DMS 273 treated with DMSO at 0.1 percent for 48 hours (cell line): ENCODE data around the gene NUP35.
"Not testable (repeated sequence)": the region's sequence is repeated elsewhere in the genome, so short reads cannot be mapped to it uniquely, and the experiment has no call there.

ENCODE experiments used
- DNase-seq: peaks from one replicate; lab custom pipeline; 2025; lab: John Stamatoyannopoulos, UW

Gene NUP35

GRCh38 chr2:183148955-183149354 lies 24.7 kb downstream of the NUP35 start:
- no peak for DNase-seq

- DNase-seq: no peak
Measured at GRCh38 chr2:183149489-183149888, 25.2 kb downstream of the NUP35 start.

- DNase-seq: not testable (repeated sequence)
Measured at GRCh38 chr2:183152280-183152679, 28.0 kb downstream of the NUP35 start.

DNA sequence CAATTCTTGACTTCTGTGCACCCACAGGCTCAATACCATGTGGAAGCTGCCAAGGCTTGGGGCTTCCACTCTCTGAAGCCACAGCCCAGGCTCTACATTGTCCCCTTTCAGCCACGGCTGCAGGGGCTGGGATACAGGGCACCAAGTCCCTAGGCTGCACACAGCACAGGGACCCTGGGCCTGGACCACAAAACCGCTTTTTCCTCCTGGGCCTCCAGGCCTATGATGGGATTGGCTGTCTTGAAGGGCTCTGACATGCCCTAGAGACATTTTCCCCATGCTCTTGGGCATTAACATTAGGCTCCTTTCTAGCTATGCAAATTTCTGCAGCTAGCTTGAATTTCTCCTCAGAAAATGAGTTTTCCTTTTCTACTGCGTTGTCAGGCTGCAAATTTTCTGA lies 29.7 kb downstream of the NUP35 start:
- no peak for DNase-seq

GRCh38 chr2:183154772-183155171 lies 30.5 kb downstream of the NUP35 start:
- not testable (repeated sequence) for DNase-seq

GRCh38 chr2:183157131-183157530 lies 32.9 kb downstream of the NUP35 start:
- DNase-seq: no peak

DNA sequence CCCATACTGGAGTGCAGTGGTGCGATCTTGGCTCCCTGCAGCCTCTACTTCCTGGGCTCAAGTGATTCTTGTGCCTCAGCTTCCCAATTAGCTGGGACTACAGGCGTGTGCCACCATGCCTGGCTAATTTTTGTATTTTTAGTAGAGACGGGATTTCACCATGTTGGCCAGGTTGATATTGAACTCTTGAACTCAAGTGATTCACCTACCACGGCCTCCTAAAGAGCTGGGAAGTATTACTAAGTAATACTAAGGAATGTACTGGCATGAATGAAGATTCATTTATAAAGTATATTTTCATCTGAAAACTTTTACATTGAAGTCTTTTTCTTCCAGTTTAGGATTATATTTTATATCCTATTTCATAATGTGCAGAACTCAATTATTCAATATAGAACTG lies 38.1 kb downstream of the NUP35 start:
- no peak for DNase-seq

DNA sequence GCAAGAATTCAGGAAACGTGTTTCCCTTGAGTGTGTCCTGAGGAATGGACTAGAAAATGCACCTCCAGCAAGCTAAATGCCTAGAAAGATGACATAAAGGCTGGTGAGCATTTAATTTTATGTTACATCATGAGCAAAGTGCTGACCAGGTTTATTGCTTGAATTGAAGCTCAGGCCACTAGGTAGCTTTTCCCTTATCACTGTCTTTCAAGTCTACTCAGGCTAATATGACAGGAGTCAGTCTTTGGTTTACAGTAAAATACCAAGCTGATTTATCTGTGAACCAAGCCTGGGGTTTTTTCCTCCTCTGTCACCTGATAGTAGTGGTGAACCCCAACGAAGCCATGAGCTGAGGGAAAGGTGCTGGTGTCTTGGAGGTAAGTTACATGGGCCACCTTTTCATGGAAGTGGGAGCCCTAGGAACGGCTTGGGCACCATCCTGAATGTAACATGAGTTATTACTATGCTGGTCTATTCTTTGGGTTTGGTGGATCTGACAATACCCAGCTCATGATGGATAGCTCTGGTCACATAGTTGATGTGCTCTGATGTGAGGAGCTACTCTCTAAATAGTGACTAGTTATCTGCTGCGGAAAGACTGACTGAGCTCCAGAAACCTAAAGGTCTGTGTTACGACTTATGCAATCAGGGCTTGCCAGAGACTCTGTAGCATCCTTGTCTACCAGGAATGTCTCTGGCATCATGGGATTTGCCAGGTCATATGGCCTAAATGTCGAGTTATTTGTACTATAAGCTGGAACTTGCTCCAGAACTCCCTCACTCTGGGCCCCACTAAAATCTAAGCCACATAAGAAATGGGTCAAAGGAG lies 39.8 kb downstream of the NUP35 start:
- DNase-seq: no peak

- no peak for DNase-seq
Measured at GRCh38 chr2:183164650-183165015, 40.4 kb downstream of the NUP35 start.

- DNase-seq: no peak
Measured at GRCh38 chr2:183166210-183166609, 42.0 kb downstream of the NUP35 start.

- not testable (repeated sequence) for DNase-seq
Measured at GRCh38 chr2:183166976-183167375, 42.7 kb downstream of the NUP35 start.

DNA sequence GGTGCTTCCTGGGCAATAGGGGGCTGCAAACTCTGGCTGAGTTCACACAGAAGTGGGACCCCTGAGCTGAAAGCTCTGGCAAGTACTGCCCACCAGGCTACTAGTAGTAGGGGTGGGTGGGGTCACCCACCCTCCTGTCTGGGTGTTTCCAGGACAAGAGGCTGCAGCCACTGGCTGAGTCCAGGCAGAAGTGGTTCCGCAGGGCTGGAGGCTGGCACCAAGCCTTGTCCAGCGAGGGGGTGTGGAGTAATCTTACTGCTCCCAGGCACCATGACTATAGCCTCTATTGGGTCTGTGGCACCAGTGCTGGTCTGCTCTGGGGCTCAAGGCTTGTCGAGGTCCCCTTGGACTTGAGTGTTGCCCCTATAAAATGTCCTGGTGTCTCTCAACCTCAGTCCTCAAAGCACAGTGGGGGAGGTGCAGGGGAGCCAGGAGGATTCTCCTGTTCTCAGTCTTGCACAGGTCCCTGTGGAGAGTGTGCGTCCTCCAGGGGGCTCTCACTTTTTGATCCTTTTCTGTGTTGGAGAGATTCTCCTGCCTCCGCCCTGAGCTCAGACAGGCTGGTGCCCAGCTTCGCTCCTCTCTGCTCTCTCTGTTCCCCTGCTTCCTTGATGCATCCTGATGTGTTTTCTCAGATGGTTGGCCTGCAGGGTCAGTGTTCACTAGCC lies 48.1 kb downstream of the NUP35 start:
- DNase-seq: no peak

GRCh38 chr2:183179156-183179555 lies 54.9 kb downstream of the NUP35 start:
- no peak for DNase-seq

- no peak for DNase-seq
Measured at GRCh38 chr2:183185534-183185933, 61.3 kb downstream of the NUP35 start.

- no peak for DNase-seq
Measured at GRCh38 chr2:183186296-183186695, 62.1 kb downstream of the NUP35 start.

GRCh38 chr2:183186766-183187165 lies 62.5 kb downstream of the NUP35 start:
- DNase-seq: no peak

GRCh38 chr2:183192343-183192742 lies 68.1 kb downstream of the NUP35 start:
- no peak for DNase-seq

DNA sequence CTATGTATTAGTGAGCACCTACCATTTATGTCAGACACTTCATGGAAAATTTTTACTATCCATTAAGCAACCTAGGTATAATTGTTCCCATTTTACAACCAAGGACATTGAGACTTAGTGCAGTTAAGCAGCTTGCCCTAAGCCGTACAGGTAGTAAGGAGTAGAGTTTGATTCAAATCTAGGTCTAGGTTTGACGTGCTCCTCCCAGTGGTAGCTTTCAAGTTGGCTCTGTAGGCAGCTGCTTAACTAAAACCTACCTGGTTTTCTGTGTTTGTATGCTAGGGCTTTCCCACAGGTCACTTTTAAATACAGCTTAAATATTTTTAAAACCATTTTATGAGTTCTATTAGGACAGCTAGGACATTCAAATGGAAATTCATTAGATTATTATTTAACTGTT lies 69.7 kb downstream of the NUP35 start:
- no peak for DNase-seq

DNA sequence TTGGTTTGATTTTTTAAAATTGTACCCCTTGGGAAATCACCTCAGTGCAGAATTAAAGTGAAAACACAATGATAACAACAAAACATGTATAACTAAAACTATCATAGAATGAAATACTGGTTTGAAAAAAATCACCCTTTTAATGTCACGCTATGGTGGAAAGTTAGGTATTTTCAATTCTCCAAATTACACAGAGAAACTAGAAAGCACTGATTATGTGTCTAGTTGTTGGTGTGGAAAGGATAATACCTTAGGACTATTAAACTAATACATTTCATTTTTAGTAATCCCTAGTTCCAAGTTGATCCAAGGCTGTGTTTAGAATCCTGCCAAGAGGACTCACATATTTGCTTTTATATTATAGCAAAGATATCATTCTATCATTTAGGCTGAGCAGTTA lies 71.2 kb downstream of the NUP35 start:
- no peak for DNase-seq

DNA sequence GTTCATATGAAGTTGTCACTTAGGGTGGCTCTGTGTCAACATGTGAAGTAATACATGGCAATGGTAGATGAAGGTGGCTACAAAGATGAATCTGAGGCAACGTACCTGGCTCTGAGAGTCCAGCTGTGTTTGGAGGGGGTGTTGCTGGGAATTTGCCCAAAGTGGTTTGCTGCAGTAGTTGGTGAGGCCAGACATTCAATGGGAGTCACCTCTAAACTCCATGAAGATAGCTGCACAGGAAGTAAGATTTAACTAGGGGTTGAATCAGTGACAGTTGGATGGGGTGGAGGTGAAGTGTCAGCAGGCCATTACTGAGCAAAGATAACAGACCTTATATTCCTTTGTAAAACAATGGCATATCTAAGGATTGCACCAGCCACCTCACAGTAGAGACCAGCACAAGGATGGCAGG lies 71.8 kb downstream of the NUP35 start:
- DNase-seq: no peak

DNA sequence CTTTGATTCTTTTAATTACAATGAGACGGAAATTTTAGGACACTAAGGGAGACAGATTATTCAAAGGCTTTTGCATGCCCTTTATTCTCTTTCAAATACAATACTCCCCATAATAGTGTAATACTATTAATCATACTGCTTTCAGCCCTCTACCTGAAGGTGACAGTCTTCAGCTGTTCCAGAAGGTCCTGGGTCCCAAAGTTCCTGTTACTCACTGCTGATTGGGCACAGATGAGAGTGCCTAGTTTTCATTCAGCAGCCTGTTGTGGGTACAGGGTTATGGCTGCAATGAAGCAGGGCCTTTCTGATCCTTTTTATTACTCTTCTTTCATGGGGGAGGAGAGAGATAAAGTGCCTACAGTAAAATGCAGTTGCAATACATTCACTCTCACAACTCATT lies 80.2 kb downstream of the NUP35 start:
- no peak for DNase-seq

- no peak for DNase-seq
Measured at GRCh38 chr2:183207110-183207509, 82.9 kb downstream of the NUP35 start.

DNA sequence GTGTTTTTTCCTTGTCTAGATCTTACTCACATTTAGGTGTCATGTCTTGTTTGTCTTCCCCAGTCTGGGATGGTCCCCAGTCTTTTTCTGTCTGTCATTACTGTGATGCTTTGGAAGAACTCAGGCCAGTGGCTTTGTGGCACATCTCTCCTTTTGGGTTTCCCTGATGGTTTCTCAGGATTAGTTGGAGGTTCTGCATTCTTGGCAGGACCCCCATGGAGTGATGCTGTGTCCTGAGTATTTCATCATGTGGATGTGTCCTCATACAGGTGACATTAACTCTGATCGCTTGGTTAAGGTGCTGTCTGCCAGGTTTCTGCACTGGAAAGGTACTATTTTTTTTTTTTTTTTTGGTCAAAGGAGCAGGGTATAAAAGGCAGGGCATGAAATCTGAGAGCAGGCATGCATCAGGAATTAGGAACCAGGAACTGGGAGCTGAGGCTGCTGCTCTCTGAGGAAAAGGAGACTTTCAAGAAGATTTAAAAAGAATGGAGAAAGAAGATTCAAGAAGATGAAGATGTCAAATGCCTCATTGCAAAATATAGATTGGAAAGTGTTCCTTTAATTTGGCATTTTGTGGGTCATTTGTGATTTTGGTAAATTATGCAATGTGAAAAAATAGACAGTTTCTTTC lies 85.3 kb downstream of the NUP35 start:
- no peak for DNase-seq
